Nephron (organoid): ENCODE results near the gene PSMF1.
A peak's percentile ranks its signal among the peaks of the same experiment; 100 is the strongest.

ENCODE experiments used
- H3K27ac Mint-ChIP-seq, 3 experiments: 2 replicates each; pipeline ENCODE4 v1.8.0; 2020; ENCODE audit warnings: mixed read lengths in 3 of 3, mild to moderate bottlenecking in 2 of 3, moderate library complexity in 1 of 3
- H3K27me3 Mint-ChIP-seq: 2 replicates; pipeline ENCODE4 v1.8.0; 2021; ENCODE audit warnings: low read depth, mild to moderate bottlenecking, moderate library complexity, mixed read lengths
- H3K36me3 Mint-ChIP-seq: 2 replicates; pipeline ENCODE4 v1.8.0; 2020; ENCODE audit warnings: low read depth, mixed read lengths
- H3K4me1 Mint-ChIP-seq: 2 replicates; pipeline ENCODE4 v1.8.0; 2020; ENCODE audit warnings: mixed read lengths
- H3K4me3 Mint-ChIP-seq, 3 experiments: 2 replicates each; pipeline ENCODE4 v1.8.0; 2020; ENCODE audit warnings: mild to moderate bottlenecking in 3 of 3, mixed read lengths in 3 of 3, moderate library complexity in 2 of 3
- H3K9me3 Mint-ChIP-seq: 2 replicates; pipeline ENCODE4 v1.8.0; 2020; ENCODE audit warnings: mixed read lengths
- TF ChIP-seq, protein P1 (sequence below), 3 experiments: fragments of 200-600 bp; sonication (generic); IDR thresholded peaks; one replicate each; pipeline ENCODE4 v1.5.0; 2021; ENCODE audit warnings: antibody characterized with exemption in 3 of 3; ENCODE audit not compliant: unreplicated experiment in 3 of 3

PSMF1 gene

DNA sequence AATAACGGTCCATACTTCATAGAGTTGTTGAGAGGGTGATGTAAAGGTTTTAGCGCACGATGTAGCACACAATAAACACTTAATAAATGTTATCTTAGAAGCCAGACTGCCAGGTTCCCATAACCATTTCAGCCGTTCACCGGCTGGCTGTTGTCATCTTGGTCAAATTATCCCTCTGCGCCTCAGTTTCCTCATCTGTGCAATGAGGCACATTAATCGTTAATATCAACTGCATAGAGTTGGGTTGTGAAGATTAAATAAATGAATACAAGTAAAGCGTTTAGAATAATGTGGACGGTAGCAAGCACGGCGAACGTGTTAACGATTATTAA, 432 bp upstream of the PSMF1 start:
- TF ChIP-seq, protein P1, sequence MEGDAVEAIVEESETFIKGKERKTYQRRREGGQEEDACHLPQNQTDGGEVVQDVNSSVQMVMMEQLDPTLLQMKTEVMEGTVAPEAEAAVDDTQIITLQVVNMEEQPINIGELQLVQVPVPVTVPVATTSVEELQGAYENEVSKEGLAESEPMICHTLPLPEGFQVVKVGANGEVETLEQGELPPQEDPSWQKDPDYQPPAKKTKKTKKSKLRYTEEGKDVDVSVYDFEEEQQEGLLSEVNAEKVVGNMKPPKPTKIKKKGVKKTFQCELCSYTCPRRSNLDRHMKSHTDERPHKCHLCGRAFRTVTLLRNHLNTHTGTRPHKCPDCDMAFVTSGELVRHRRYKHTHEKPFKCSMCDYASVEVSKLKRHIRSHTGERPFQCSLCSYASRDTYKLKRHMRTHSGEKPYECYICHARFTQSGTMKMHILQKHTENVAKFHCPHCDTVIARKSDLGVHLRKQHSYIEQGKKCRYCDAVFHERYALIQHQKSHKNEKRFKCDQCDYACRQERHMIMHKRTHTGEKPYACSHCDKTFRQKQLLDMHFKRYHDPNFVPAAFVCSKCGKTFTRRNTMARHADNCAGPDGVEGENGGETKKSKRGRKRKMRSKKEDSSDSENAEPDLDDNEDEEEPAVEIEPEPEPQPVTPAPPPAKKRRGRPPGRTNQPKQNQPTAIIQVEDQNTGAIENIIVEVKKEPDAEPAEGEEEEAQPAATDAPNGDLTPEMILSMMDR (IDR thresholded peaks at IDR 0.05; ENCODE audit: unreplicated experiment in 3 of 3), result no peak
- H3K27ac Mint-ChIP-seq, result peak overlapping the region; percentile 60 to 91 (median 75)
- H3K4me3 Mint-ChIP-seq, result peak overlapping the region; percentile 89 to 91 (median 91)
- H3K9me3 Mint-ChIP-seq, result no peaks in the 10 kb centered on the region
- peaks cover 12% of the 10 kb centered on the region for H3K36me3 Mint-ChIP-seq
- no peaks in the 10 kb centered on the region for H3K27me3 Mint-ChIP-seq
- H3K4me1 Mint-ChIP-seq, result peaks cover 51% of the 10 kb centered on the region

DNA sequence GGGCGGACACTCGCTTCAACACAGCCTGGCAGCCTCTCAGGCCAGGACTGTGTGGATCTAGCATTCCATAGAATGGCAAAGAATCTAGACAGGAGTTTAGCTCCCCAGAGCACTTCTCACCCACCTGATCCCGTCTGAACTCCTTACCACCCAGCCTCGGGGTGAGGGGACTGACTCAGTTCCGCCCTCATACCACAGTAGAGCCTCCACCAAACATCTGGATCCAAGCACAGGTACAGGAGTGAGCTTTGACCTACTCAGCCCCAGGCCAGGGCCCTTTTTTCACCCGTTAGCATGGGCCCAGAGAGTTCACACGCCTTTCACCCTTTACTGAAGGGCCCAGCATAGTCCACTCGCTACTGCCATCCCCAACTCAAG, 715 bp downstream of the PSMF1 start:
- TF ChIP-seq, protein P1 (IDR thresholded peaks at IDR 0.05; ENCODE audit: unreplicated experiment in 3 of 3), result no peak
- H3K27me3 Mint-ChIP-seq, result no peaks in the 10 kb centered on the region
- peaks cover 12% of the 10 kb centered on the region for H3K36me3 Mint-ChIP-seq
- H3K4me3 Mint-ChIP-seq, result peak overlapping the region; percentile 89 to 91 (median 91)
- H3K27ac Mint-ChIP-seq, result peak overlapping the region; percentile 60 to 91 (median 75)
- H3K4me1 Mint-ChIP-seq, result peaks cover 62% of the 10 kb centered on the region
- H3K9me3 Mint-ChIP-seq, result no peaks in the 10 kb centered on the region

DNA sequence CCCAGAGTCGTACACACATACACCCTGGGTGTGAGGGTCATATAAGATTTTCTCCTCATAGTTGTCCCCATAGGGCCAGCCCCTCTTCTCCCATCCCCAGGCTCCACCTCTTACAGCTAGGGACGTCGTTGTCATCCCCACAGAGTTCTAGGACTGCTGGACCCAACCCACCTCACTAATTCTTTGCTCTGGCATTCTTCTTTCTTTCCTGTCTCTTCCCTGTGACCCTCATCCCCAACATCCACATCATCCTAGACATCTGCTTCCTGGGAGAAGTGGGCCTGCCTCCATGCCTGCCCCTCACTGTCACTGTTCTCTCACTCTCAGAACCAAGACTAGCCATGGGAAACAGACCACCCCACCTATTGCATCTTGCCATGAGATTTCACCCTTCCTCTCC, 1.1 kb downstream of the PSMF1 start:
- peak overlapping the region; percentile 89 to 91 (median 91) for H3K4me3 Mint-ChIP-seq
- peaks cover 62% of the 10 kb centered on the region for H3K4me1 Mint-ChIP-seq
- TF ChIP-seq, protein P1 (IDR thresholded peaks at IDR 0.05; ENCODE audit: unreplicated experiment in 3 of 3), result no peak
- peaks cover 14% of the 10 kb centered on the region for H3K36me3 Mint-ChIP-seq
- no peaks in the 10 kb centered on the region for H3K9me3 Mint-ChIP-seq
- H3K27ac Mint-ChIP-seq, result peak overlapping the region; percentile 60 to 91 (median 75)
- H3K27me3 Mint-ChIP-seq, result no peaks in the 10 kb centered on the region

DNA sequence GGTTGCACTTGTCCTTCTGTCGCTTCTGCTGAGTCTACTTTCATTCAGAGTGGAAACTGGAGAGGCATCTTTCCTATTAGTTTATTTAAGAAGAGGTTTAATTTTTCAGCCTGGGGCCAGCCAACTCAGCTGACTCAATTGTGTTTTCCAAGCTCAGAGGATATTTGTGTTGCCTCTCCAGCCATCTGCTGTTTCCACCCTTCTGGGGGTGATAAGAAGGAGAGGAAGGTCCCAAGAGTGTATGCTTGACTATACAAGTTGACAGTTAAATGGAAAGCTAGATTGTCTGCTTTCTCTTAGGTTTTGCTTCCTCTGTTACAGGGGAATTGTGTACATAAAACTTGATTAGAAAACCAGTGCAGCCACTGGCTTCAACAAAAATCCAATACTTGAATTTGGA, 3.0 kb downstream of the PSMF1 start:
- Mint-ChIP-seq H3K4me3 (peak overlapping the region; percentile 73 to 91 (median 91)), H3K27ac (peak overlapping the region in 1 of 3 experiments; percentile 15), H3K9me3 (no peaks in the 10 kb centered on the region), H3K36me3 (peaks cover 31% of the 10 kb centered on the region), H3K4me1 (peaks cover 61% of the 10 kb centered on the region), H3K27me3 (no peaks in the 10 kb centered on the region)
- TF ChIP-seq, protein P1 (IDR thresholded peaks at IDR 0.05; ENCODE audit: unreplicated experiment in 3 of 3), result no peak

DNA sequence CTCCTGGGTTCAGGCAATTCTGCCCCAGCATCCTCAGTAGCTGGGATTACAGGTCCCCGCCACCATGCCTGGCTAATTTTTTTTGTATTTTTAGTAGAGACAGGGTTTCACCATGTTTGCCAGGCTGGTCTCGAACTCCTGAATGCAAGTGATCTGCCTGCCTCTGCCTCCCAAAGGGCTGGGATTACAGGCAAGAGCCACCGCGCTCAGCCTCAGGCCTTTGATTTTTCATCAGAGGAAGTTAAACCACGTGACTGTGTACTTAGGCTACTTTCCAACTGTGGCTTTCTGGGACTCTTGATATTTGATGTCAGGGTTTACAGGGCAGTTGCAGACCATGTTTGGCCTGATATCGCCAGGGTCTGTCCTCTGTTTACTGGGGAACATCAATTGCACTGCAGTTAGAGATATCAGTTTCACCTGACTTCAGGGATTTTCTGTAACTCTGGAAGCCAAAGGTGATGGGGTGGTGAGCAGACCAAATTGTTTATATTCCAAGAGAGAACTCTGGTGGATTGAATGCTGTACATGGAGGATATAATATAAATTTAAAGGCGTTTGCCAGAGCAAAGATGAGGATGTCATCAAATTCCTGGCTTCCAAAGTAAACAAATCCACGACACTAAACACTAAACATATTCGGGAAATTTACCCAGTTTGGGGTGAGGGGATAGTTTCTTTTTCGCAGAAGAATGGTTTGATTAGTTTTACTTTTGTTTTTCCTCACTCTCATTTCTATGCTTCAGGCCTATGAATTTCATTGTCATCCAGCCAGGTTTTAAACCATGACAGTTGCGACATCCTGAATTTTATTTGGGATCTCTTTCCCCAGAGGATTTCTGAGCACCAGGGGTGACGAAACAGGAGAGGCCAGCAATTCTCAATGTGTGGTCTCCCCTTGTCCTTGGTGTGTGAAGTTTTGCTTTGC, 4.2 kb downstream of the PSMF1 start:
- no peaks in the 10 kb centered on the region for H3K27me3 Mint-ChIP-seq
- no peaks in the 10 kb centered on the region for H3K9me3 Mint-ChIP-seq
- H3K36me3 Mint-ChIP-seq, result peaks cover 39% of the 10 kb centered on the region
- H3K27ac Mint-ChIP-seq, result peak overlapping the region in 1 of 3 experiments; percentile 68
- peaks cover 51% of the 10 kb centered on the region for H3K4me1 Mint-ChIP-seq
- TF ChIP-seq, protein P1 (IDR thresholded peaks at IDR 0.05; ENCODE audit: unreplicated experiment in 3 of 3), result no peak
- peak overlapping the region; percentile 26 to 66 (median 53) for H3K4me3 Mint-ChIP-seq

DNA sequence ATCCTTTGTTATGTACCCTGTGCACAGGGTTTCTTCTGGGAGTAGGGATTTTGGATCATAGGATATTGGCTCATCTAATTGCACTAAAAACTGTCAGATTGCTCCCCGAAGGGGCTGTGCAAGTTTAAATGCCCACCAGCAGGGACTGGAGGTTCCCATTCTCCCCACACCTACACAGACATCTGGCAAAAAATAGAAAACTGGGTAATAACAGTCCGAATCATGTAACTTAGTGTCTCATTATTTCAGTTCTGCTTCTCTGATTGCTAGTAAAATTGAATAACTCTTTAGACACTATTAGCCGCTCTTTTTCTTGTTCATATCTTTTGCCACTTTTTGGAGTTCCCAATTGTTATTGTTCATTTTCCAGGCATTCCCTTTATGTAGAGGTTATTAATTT, 5.3 kb downstream of the PSMF1 start:
- H3K4me3 Mint-ChIP-seq, result peak overlapping the region in 1 of 3 experiments; percentile 1
- TF ChIP-seq, protein P1 (IDR thresholded peaks at IDR 0.05; ENCODE audit: unreplicated experiment in 3 of 3), result no peak
- no peak overlapping the region for H3K27ac Mint-ChIP-seq
- no peaks in the 10 kb centered on the region for H3K9me3 Mint-ChIP-seq
- peaks cover 43% of the 10 kb centered on the region for H3K4me1 Mint-ChIP-seq
- no peaks in the 10 kb centered on the region for H3K27me3 Mint-ChIP-seq
- H3K36me3 Mint-ChIP-seq, result peaks cover 46% of the 10 kb centered on the region
